Activated CD4-positive, alpha-beta T cell treated with anti-CD3 and anti-CD28 coated beads for 36 hours (primary cell): ENCODE data around the gene DMRTC2. TPM values are rescaled to one million over a fixed set of nuclear protein-coding genes. Genes with fewer than 3 reads are reported as not detected.
A peak's percentile ranks its signal among the peaks of the same experiment; 100 is the strongest.
"Not testable (repeated sequence)": the region's sequence is repeated elsewhere in the genome, so short reads cannot be mapped to it uniquely, and the experiment has no call there.

ENCODE experiments used
- ATAC-seq: fragments of 200-7000 bp; cut with Tn5 transposase; one replicate; pipeline ENCODE4 v1.10.0; 2021; ENCODE audit warnings: mild to moderate bottlenecking, moderate library complexity
- CTCF ChIA-PET: fragments of 350-600 bp; sonication (Branson Sonifier 250); formaldehyde crosslinking; loops from one replicate; lab custom pipeline; 2021; ENCODE audit warnings: antibody characterized with exemption; lab: Charles Lee
- POLR2A ChIA-PET: fragments of 350-600 bp; sonication (Branson Sonifier 250); formaldehyde crosslinking; loops from one replicate; lab custom pipeline; 2021; ENCODE audit warnings: antibody characterized with exemption, inconsistent platforms; lab: Charles Lee
- DNase-seq: peaks from one replicate; pipeline ENCODE4 v3.0.0-alpha.2; 2020
- H3K27ac Mint-ChIP-seq: one replicate; pipeline ENCODE4 v1.8.0; 2021; ENCODE audit warnings: mixed read lengths
- H3K27me3 Mint-ChIP-seq: one replicate; pipeline ENCODE4 v1.8.0; 2021; ENCODE audit warnings: mixed read lengths
- H3K36me3 Mint-ChIP-seq: one replicate; pipeline ENCODE4 v1.8.0; 2021; ENCODE audit warnings: low read depth, mixed read lengths
- H3K4me1 Mint-ChIP-seq: one replicate; pipeline ENCODE4 v1.8.0; 2021; ENCODE audit warnings: mixed read lengths
- H3K4me3 Mint-ChIP-seq: one replicate; pipeline ENCODE4 v1.8.0; 2021; ENCODE audit warnings: mild to moderate bottlenecking, moderate library complexity, mixed read lengths
- H3K9me3 Mint-ChIP-seq: one replicate; pipeline ENCODE4 v1.8.0; 2021; ENCODE audit warnings: low read depth, mixed read lengths
- intact Hi-C, 2 experiments: fragments of 100-400 bp; cut with DNase I in 1 of 2; cut with micrococcal nuclease in 1 of 2; formaldehyde crosslinking; loops; one replicate each; pipeline versions ENCODE4 v1.14.2 to v1.15.1; 2022 to 2024; cut with DNase I, micrococcal nuclease
- total RNA-seq, 2 experiments: library from RNA; stranded (reverse); gene quantifications; one replicate each; pipeline ENCODE4 v1.2.3, GENCODE V29; 2021

Gene DMRTC2
- total RNA-seq, 2 experiments from 2014 or later, result not detected

GRCh38 chr19:41869374-41869955 is 24.6 kb downstream of the DMRTC2 start:
- ChIA-PET CTCF (interaction anchor here (6.1 kb wide), 1 partner anchor 81 kb away, joined by 40 read pairs; no protein-coding TSS in a partner anchor), POLR2A (interaction anchor here (0.7 to 1.4 kb wide), 4 partner anchors 8 to 414 kb away, joined by 3 to 5 read pairs (median 4); partner anchors contain the start of genes CD79A and RPS19)
- intact Hi-C loops, result no loop called here
- ATAC-seq (no peak), DNase-seq (no peak)
- peak overlapping the region; percentile 85 for H3K27ac Mint-ChIP-seq
- no peaks in the 10 kb centered on the region for H3K9me3 Mint-ChIP-seq
- H3K27me3 Mint-ChIP-seq, result no peaks in the 10 kb centered on the region
- H3K4me3 Mint-ChIP-seq, result no peak overlapping the region
- H3K36me3 Mint-ChIP-seq, result peaks cover 63% of the 10 kb centered on the region
- peaks cover 82% of the 10 kb centered on the region for H3K4me1 Mint-ChIP-seq

- Mint-ChIP-seq H3K36me3 (peaks cover 54% of the 10 kb centered on the region), H3K27ac (peak overlapping the region; percentile 85), H3K9me3 (no peaks in the 10 kb centered on the region), H3K4me1 (peaks cover 78% of the 10 kb centered on the region), H3K4me3 (no peak overlapping the region), H3K27me3 (no peaks in the 10 kb centered on the region)
- intact Hi-C loops, result loop anchor here in 1 of 2 experiments (5.0 kb wide), 1 partner anchor 252 kb away; no protein-coding TSS in a partner anchor
- ATAC-seq, result peak; percentile 37
- ChIA-PET CTCF (interaction anchor here (0.6 to 6.1 kb wide), 6 partner anchors 15 to 188 kb away, joined by 3 to 62 read pairs (median 6); partner anchors contain the start of gene ARHGEF1), POLR2A (interaction anchor here (0.6 to 2.6 kb wide), 7 partner anchors 8 to 1657 kb away, joined by 3 to 40 read pairs (median 4); partner anchors contain the start of gene RPS19)
- peak; percentile 65 for DNase-seq
Measured at GRCh38 chr19:41870401-41870873, 25.6 kb downstream of the DMRTC2 start.

GRCh38 chr19:41871573-41872383 is 26.9 kb downstream of the DMRTC2 start:
- Mint-ChIP-seq H3K27me3 (no peaks in the 10 kb centered on the region), H3K36me3 (peaks cover 48% of the 10 kb centered on the region), H3K4me1 (peaks cover 79% of the 10 kb centered on the region), H3K4me3 (peak overlapping the region; percentile 35), H3K27ac (peak overlapping the region; percentile 88), H3K9me3 (no peaks in the 10 kb centered on the region)
- peak; percentile 86 for DNase-seq
- intact Hi-C loops, result loop anchor here (1.0 to 5.0 kb wide), 5 partner anchors 11 to 251 kb away; partner anchors contain the start of gene RPS19 (in 2 of the 2)
- ATAC-seq, result peak; percentile 73
- POLR2A ChIA-PET, result interaction anchor here (0.6 to 2.6 kb wide), 8 partner anchors 9 to 340 kb away, joined by 3 to 40 read pairs (median 4); partner anchors contain the start of gene RPS19
- CTCF ChIA-PET, result interaction anchor here (0.6 to 6.1 kb wide), 15 partner anchors 9 to 508 kb away, joined by 3 to 62 read pairs (median 6); partner anchors contain the start of genes ARHGEF1, B9D2 and RPS19

- no peaks in the 10 kb centered on the region for H3K9me3 Mint-ChIP-seq
- H3K4me1 Mint-ChIP-seq, result peaks cover 83% of the 10 kb centered on the region
- DNase-seq (no peak), ATAC-seq (no peak)
- POLR2A ChIA-PET, result interaction anchor here (0.6 to 2.6 kb wide), 6 partner anchors 12 to 102 kb away, joined by 3 to 13 read pairs (median 6); partner anchors contain the start of gene RPS19
- no peaks in the 10 kb centered on the region for H3K27me3 Mint-ChIP-seq
- intact Hi-C loops, result loop anchor here (2.0 to 5.0 kb wide), 2 partner anchors 62 to 250 kb away; no protein-coding TSS in a partner anchor
- CTCF ChIA-PET, result interaction anchor here (0.6 to 6.1 kb wide), 12 partner anchors 10 to 86 kb away, joined by 3 to 62 read pairs (median 7); partner anchors contain the start of genes ARHGEF1 and RPS19
- peaks cover 45% of the 10 kb centered on the region for H3K36me3 Mint-ChIP-seq
- peak overlapping the region; percentile 88 for H3K27ac Mint-ChIP-seq
- no peak overlapping the region for H3K4me3 Mint-ChIP-seq
Measured at GRCh38 chr19:41872384-41872774, 27.5 kb downstream of the DMRTC2 start.

GRCh38 chr19:41872775-41873647 is 28.2 kb downstream of the DMRTC2 start:
- ATAC-seq (no peak), DNase-seq (peak; percentile 84)
- H3K9me3 Mint-ChIP-seq, result no peaks in the 10 kb centered on the region
- H3K36me3 Mint-ChIP-seq, result peaks cover 40% of the 10 kb centered on the region
- POLR2A ChIA-PET, result interaction anchor here (0.6 to 2.1 kb wide), 7 partner anchors 10 to 329 kb away, joined by 3 to 13 read pairs (median 3); partner anchors contain the start of gene RPS19
- CTCF ChIA-PET, result interaction anchor here (0.6 to 6.1 kb wide), 18 partner anchors 10 to 127 kb away, joined by 3 to 62 read pairs (median 4); partner anchors contain the start of genes ARHGEF1 and RPS19
- intact Hi-C loops, result loop anchor here (1.0 to 5.0 kb wide), 5 partner anchors 14 to 249 kb away; no protein-coding TSS in a partner anchor
- peaks cover 84% of the 10 kb centered on the region for H3K4me1 Mint-ChIP-seq
- no peak overlapping the region for H3K4me3 Mint-ChIP-seq
- H3K27ac Mint-ChIP-seq, result peak overlapping the region; percentile 88
- H3K27me3 Mint-ChIP-seq, result no peaks in the 10 kb centered on the region

- CTCF ChIA-PET, result interaction anchor here (1.0 to 2.2 kb wide), 4 partner anchors 9 to 70 kb away, joined by 4 to 7 read pairs (median 6); no protein-coding TSS in a partner anchor
- not testable (repeated sequence) for H3K27me3 Mint-ChIP-seq, DNase-seq, H3K9me3 Mint-ChIP-seq, ATAC-seq
- POLR2A ChIA-PET, result interaction anchor here (0.9 to 1.2 kb wide), 6 partner anchors 9 to 159 kb away, joined by 3 to 7 read pairs (median 4); partner anchors contain the start of gene RPS19
- Mint-ChIP-seq H3K4me1 (peaks cover 72% of the 10 kb centered on the region), H3K27ac (peak overlapping the region; percentile 74), H3K36me3 (peaks cover 19% of the 10 kb centered on the region), H3K4me3 (peak overlapping the region; percentile 0)
- intact Hi-C loops, result loop anchor here (1.0 kb wide), 2 partner anchors 8 to 69 kb away; no protein-coding TSS in a partner anchor
Measured at GRCh38 chr19:41875973-41876372, 31.1 kb downstream of the DMRTC2 start.

- H3K27ac Mint-ChIP-seq, result peak within 1 kb of the TSS; percentile 82
- peaks cover 67% of the 10 kb centered on the region for H3K4me1 Mint-ChIP-seq
- POLR2A ChIA-PET, result interaction anchor here (1.0 kb wide), 1 partner anchor 8 kb away, joined by 3 read pairs; no protein-coding TSS in a partner anchor
- CTCF ChIA-PET, result interaction anchor here (0.6 to 2.2 kb wide), 5 partner anchors 8 to 69 kb away, joined by 3 to 7 read pairs (median 5); no protein-coding TSS in a partner anchor
- H3K36me3 Mint-ChIP-seq, result peaks cover 9% of the 10 kb centered on the region
- H3K27me3 Mint-ChIP-seq, result no peaks in the 10 kb centered on the region
- H3K9me3 Mint-ChIP-seq, result no peaks in the 10 kb centered on the region
- intact Hi-C loops, result no loop called here
- ATAC-seq, result no peak
- DNase-seq, result peak; percentile 56
- peak within 1 kb of the TSS; percentile 28 for H3K4me3 Mint-ChIP-seq
Measured at GRCh38 chr19:41876847-41877832, 32.3 kb downstream of the DMRTC2 start, which contains the start of gene CD79A. CD79A (plus strand) TSS chr19:41877279; CDS start chr19:41877305, 26 bp downstream.

GRCh38 chr19:41877916-41878905 is 33.4 kb downstream of the DMRTC2 start:
- peaks cover 2% of the 10 kb centered on the region for H3K36me3 Mint-ChIP-seq
- peaks cover 63% of the 10 kb centered on the region for H3K4me1 Mint-ChIP-seq
- POLR2A ChIA-PET, result no interaction called here

More at GRCh38 chr19:41877916-41878905, 33.4 kb downstream of the DMRTC2 start:
- CTCF ChIA-PET, result interaction anchor here (0.6 to 1.5 kb wide), 3 partner anchors 7 to 15 kb away, joined by 3 to 5 read pairs (median 4); no protein-coding TSS in a partner anchor
- Mint-ChIP-seq H3K4me3 (peak overlapping the region; percentile 28), H3K27me3 (no peaks in the 10 kb centered on the region), H3K9me3 (no peaks in the 10 kb centered on the region), H3K27ac (peak overlapping the region; percentile 82)
- DNase-seq, result no peak
- ATAC-seq, result no peak
- intact Hi-C loops, result no loop called here
